Calu3 (cell line): ENCODE results near the gene PRELP. TPM values are rescaled to one million over a fixed set of nuclear protein-coding genes. Genes with fewer than 3 reads are reported as not detected.

Source experiments
- BruUV-seq: library from RNA; stranded (reverse); fragments of 400-500 nt; replicated peaks from 2 replicates; lab custom pipeline; 2021; lab: Mats Ljungman, UMichigan
- CTCF ChIA-PET: fragments of 300-600 bp; sonication (Branson Sonifier 250); formaldehyde crosslinking; loops from one replicate; lab custom pipeline; 2022; ENCODE audit warnings: antibody characterized with exemption; lab: Charles Lee
- DNase-seq: peaks from one replicate; pipeline ENCODE4 v3.0.0; 2022
- H3K27ac Mint-ChIP-seq: one replicate; pipeline ENCODE4 v1.8.0; 2022; ENCODE audit warnings: mixed read lengths; ENCODE audit not compliant: unreplicated experiment
- H3K27me3 Mint-ChIP-seq: one replicate; pipeline ENCODE4 v1.8.0; 2022; ENCODE audit warnings: mixed read lengths; ENCODE audit not compliant: unreplicated experiment
- H3K36me3 Mint-ChIP-seq: one replicate; pipeline ENCODE4 v1.8.0; 2022; ENCODE audit warnings: mild to moderate bottlenecking, moderate library complexity, mixed read lengths; ENCODE audit not compliant: insufficient read depth, unreplicated experiment
- H3K4me1 Mint-ChIP-seq: one replicate; pipeline ENCODE4 v1.8.0; 2022; ENCODE audit warnings: mild to moderate bottlenecking, low read depth, mixed read lengths; ENCODE audit not compliant: unreplicated experiment
- H3K4me3 Mint-ChIP-seq: one replicate; pipeline ENCODE4 v1.8.0; 2022; ENCODE audit warnings: mild to moderate bottlenecking, low read depth, moderate library complexity, mixed read lengths; ENCODE audit not compliant: unreplicated experiment
- H3K9me3 Mint-ChIP-seq: one replicate; pipeline ENCODE4 v1.8.0; 2022; ENCODE audit warnings: low read depth, mixed read lengths; ENCODE audit not compliant: unreplicated experiment
- intact Hi-C: fragments of 100-400 bp; cut with micrococcal nuclease; formaldehyde crosslinking; loops from one replicate; pipeline ENCODE4 v1.10.0; 2022; ENCODE audit not compliant: unreplicated experiment
- total RNA-seq: library from RNA; stranded (reverse); gene quantifications from 2 replicates; pipeline ENCODE4 v1.2.3, GENCODE V29; 2022
- TF ChIP-seq, protein P1 (sequence below): fragments of 200-600 bp; IDR thresholded peaks from one replicate; pipeline ENCODE4 v1.8.0; 2022; ENCODE audit warnings: antibody characterized with exemption; ENCODE audit not compliant: unreplicated experiment

The PRELP gene
- total RNA-seq, 1 experiment from 2014 or later, result not detected

DNA sequence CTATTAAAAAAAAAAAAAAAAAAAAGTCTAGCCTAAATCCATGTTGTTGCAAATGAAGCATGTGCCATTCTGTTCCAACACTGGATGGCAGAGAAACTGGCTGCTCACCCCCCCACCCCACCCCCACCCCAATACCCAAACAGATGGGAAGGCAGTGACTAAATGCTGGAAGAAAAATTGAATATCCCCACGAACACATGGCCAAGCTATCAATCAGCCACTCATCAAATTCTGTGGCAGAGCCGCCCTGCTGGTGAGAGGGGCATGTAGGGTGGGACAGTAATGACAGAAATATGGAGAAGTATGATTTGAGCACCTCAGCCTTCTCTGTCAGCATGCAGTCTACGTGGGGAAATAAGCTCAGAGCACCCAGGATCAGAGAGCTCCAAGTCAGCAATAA, 52.5 kb downstream of the PRELP start:
- Mint-ChIP-seq H3K27ac (no peak overlapping the region), H3K27me3 (peaks cover 29% of the 10 kb centered on the region), H3K4me3 (no peak overlapping the region), H3K9me3 (no peaks in the 10 kb centered on the region), H3K36me3 (no peaks in the 10 kb centered on the region), H3K4me1 (no peaks in the 10 kb centered on the region)
- no TSS peak for BruUV-seq
- TF ChIP-seq, protein P1, sequence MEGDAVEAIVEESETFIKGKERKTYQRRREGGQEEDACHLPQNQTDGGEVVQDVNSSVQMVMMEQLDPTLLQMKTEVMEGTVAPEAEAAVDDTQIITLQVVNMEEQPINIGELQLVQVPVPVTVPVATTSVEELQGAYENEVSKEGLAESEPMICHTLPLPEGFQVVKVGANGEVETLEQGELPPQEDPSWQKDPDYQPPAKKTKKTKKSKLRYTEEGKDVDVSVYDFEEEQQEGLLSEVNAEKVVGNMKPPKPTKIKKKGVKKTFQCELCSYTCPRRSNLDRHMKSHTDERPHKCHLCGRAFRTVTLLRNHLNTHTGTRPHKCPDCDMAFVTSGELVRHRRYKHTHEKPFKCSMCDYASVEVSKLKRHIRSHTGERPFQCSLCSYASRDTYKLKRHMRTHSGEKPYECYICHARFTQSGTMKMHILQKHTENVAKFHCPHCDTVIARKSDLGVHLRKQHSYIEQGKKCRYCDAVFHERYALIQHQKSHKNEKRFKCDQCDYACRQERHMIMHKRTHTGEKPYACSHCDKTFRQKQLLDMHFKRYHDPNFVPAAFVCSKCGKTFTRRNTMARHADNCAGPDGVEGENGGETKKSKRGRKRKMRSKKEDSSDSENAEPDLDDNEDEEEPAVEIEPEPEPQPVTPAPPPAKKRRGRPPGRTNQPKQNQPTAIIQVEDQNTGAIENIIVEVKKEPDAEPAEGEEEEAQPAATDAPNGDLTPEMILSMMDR, result no peak
- DNase-seq, result no peak
- CTCF ChIA-PET, result interaction anchor here (0.7 to 0.9 kb wide), 2 partner anchors 9 to 201 kb away, joined by 3 to 5 read pairs; no protein-coding TSS in a partner anchor
- intact Hi-C loops, result no loop called here

DNA sequence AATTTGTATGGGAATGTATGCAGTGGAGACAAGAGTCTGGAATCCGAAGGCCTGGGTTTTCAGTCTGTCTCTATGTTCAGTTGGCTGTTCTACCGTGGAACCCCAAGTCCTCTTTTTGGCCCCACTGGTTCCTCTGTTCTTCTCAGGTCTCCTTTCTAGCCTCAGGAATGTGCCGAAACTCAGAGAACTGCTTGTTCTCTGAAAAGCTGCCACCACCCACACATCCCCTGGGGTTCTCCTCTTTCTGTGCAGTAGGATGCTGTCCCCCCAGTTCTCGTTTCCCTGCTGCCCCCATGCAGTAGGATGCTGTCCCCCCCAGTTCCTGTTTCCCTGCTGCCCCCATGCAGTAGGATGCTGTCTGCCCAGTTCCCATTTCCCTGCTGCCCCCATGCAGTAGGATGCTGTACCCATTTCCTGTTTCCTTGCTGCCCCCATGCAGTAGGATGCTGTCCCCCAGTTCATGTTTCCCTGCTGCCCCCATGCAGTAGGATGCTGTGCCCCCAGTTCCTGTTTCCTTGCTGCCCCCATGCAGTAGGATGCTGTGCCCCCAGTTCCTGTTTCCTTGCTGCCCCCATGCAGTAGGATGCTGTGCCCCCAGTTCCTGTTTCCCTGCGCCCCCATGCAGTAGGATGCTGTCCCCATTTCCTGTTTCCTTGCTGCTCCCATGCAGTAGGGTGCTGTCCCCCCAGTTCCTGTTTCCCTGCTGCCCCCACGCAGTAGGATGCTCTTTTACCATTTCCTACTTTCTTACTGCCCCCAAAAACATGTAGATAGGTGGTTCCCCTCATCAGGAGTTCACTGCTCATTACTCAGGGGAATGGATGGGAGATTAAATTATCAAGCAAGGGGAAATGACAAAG, 53.6 kb downstream of the PRELP start:
- DNase-seq, result no peak
- Mint-ChIP-seq H3K4me3 (no peak overlapping the region), H3K27ac (no peak overlapping the region), H3K27me3 (peaks cover 18% of the 10 kb centered on the region), H3K4me1 (no peaks in the 10 kb centered on the region), H3K9me3 (no peaks in the 10 kb centered on the region), H3K36me3 (no peaks in the 10 kb centered on the region)
- intact Hi-C loops, result no loop called here
- no TSS peak for BruUV-seq
- CTCF ChIA-PET, result interaction anchor here (0.6 kb wide), 1 partner anchor 890 kb away, joined by 4 read pairs; no protein-coding TSS in a partner anchor
- TF ChIP-seq, protein P1, result no peak

DNA sequence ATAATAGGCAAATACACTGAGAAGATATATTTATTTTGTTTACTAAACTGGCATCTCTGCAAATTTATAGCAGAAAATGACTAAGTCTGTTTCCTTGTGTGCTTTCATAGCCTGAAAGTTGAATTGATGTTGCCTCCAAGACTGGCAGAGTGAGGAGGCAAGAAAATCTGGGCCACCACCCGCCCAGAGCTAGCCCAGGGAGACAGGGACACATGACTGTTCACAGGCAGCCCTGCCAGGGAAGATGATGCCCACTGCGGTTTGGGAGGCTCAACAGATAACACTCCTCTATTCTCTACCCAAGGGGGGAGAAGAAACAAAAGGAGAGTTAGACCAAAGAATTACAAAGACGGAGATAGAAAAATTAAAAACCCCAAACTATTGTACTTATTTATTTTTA, 55.5 kb downstream of the PRELP start:
- CTCF ChIA-PET, result interaction anchor here (1.5 kb wide), 1 partner anchor 12 kb away, joined by 3 read pairs; no protein-coding TSS in a partner anchor
- no peaks in the 10 kb centered on the region for H3K36me3 Mint-ChIP-seq
- intact Hi-C loops, result no loop called here
- DNase-seq, result no peak
- no peaks in the 10 kb centered on the region for H3K9me3 Mint-ChIP-seq
- no TSS peak for BruUV-seq
- H3K4me3 Mint-ChIP-seq, result no peak overlapping the region
- TF ChIP-seq, protein P1, result no peak
- no peak overlapping the region for H3K27ac Mint-ChIP-seq
- H3K27me3 Mint-ChIP-seq, result peaks cover 17% of the 10 kb centered on the region
- H3K4me1 Mint-ChIP-seq, result peaks cover under 1% of the 10 kb centered on the region

DNA sequence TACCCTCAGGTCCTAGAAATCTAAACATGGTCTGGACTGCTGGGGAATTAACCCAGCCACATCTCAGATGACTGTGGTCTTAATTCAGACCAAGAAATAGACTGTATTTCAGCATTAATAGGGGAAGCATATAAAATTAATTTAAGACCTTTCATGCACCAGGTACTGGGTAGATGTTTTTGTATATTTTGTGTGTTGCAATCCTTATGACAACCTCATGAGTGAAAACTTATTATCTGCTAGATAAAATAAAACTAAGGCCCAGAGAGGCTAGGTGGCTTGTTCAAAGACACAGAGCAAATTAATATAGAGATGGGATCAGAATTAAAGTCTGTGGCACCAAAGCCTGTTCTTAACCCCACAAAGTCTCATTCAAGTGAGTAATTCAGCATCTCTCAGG, 58.4 kb downstream of the PRELP start:
- intact Hi-C loops, result no loop called here
- H3K27me3 Mint-ChIP-seq, result no peaks in the 10 kb centered on the region
- no TSS peak for BruUV-seq
- no peaks in the 10 kb centered on the region for H3K36me3 Mint-ChIP-seq
- H3K4me1 Mint-ChIP-seq, result peaks cover 24% of the 10 kb centered on the region
- TF ChIP-seq, protein P1, result no peak
- H3K27ac Mint-ChIP-seq, result no peak overlapping the region
- DNase-seq, result no peak
- H3K4me3 Mint-ChIP-seq, result no peak overlapping the region
- CTCF ChIA-PET, result no interaction called here
- no peaks in the 10 kb centered on the region for H3K9me3 Mint-ChIP-seq
